Nucleus accumbens (tissue), 56 donors: ENCODE results near the gene ODAD4.
A peak's percentile ranks its signal among the peaks of the same experiment; 100 is the strongest.
"Not testable (repeated sequence)": the region's sequence is repeated elsewhere in the genome, so short reads cannot be mapped to it uniquely, and the experiment has no call there.

Source experiments
- DNase-seq, 56 donors: peaks; one replicate each; lab custom pipeline; 2025; lab: John Stamatoyannopoulos, UW

ODAD4 gene

GRCh38 chr17:41992576-41992975 lies 62.2 kb downstream of the ODAD4 start:
- peak in 49 of 56 donors; percentile 23 to 90 (median 74) for DNase-seq

DNA sequence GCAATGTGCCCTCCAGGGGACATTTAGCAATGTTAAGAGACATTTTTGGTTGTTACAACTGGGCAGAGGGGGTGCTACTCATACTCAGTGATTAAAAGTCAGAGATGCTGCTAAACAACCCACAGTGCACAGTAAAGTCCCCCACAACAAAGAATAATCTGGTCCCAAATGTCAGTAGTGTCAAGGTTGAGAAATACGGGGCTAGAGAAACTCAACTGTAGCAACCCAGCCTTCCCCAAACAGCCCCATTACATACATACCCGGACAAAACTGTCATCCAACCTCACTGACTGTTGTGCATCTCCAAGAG lies 66.4 kb downstream of the ODAD4 start:
- no peak for DNase-seq

GRCh38 chr17:41998497-41998896 lies 68.1 kb downstream of the ODAD4 start:
- DNase-seq: no peak

- no peak for DNase-seq
These were observed 70.2 kb downstream of the ODAD4 start for GRCh38 chr17:42000413-42001133.

DNA sequence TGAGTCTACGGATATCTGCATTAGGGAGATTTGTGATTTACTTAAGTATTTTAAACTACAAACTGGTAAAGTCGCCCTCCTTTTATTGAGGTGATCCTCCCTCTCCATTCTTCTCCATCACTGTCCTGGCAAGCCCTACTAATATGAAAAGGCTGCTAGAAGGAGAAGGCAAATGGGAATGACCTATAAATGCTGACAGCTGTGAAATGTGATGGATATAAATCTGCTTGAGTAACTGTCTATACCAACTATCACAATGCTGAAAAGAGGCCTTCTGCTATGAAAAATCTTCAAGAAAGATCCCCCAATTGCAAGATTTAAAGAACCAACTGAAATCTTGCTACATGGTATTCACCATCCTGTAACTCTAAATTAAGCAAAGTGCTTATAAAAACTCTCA lies 71.3 kb downstream of the ODAD4 start:
- no peak for DNase-seq

DNA sequence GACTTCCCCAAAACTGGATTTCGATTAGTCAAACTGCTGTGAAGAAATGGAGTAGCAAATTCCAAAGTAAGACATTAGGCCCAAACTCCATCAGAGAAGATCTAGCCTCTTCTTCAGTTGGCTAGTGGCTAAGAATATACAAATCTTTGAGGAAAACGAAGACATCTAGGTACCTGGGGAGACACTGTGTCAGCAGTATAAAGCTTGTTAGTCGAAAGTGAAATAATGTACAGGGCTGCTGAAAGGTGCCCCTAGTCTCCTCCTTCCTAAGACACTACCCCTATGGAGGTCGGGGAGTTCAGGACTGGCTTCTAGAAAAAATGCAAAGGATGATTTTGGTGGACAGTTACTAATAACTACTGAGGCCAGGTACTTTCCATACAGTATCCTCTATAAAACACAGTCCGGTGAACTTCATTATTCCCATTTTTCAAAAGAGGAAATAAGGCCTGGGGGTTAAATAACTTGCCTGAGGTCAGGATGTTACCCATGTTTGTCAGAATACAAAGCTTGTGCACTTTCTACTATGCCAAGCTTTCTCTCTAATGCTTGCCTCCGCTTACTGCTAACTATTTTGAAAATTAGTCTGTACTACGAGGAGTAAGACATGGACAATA lies 71.9 kb downstream of the ODAD4 start:
- no peak for DNase-seq

DNA sequence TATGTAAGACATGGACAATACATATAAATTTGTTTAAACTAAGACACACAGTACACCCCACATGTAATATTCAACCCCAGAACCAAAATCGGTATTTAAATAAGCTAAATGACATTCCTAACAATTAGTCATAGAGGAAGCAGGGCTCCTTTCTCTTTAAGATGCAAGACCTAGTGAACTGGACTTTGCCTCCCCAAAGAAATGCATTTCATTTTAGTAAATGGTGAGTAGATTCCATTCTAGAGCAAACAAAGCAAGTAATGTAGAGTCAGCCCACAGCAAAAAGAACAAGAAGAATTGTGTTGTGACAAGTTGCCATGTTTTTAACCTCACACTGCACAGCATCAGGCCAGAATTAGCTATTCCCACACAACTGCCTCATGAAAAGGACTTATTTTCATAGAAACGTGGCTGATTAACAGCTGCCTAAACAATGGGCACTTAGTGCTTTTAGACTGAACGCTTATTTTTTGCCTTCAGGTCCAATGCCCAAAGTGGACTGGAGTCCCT lies 72.4 kb downstream of the ODAD4 start:
- peak in 9 of 56 donors; percentile 9 to 71 (median 32) for DNase-seq

GRCh38 chr17:42005166-42005565 lies 74.7 kb downstream of the ODAD4 start:
- no peak for DNase-seq

- peak in 49 of 56 donors; percentile 5 to 84 (median 57) for DNase-seq
These were observed 78.8 kb downstream of the ODAD4 start for GRCh38 chr17:42009170-42009569.

GRCh38 chr17:42010266-42010680 lies 79.9 kb downstream of the ODAD4 start:
- not testable (repeated sequence) for DNase-seq

- peak in 3 of 56 donors; percentile 4 to 31 (median 9) for DNase-seq
These were observed 80.6 kb downstream of the ODAD4 start for GRCh38 chr17:42010898-42011516.

GRCh38 chr17:42012363-42012762 lies 81.9 kb downstream of the ODAD4 start:
- DNase-seq: not testable (repeated sequence)

GRCh38 chr17:42013740-42014139 lies 83.3 kb downstream of the ODAD4 start:
- not testable (repeated sequence) for DNase-seq
